GM21576 (cell line): ENCODE measurements around the gene NCAM2.

Source experiments
- ATAC-seq: cut with Tn5 transposase; IDR thresholded peaks from one replicate; pipeline ENCODE4 v1.9.1; 2021; ENCODE audit warnings: mild to moderate bottlenecking, moderate library complexity; ENCODE audit not compliant: unreplicated experiment

The NCAM2 gene

GRCh38 chr21:21204366-21204996 is 206.3 kb downstream of the NCAM2 start:
- no peak for ATAC-seq

GRCh38 chr21:21205604-21206003 is 207.4 kb downstream of the NCAM2 start:
- ATAC-seq, result no peak

- no peak for ATAC-seq
These were observed 212.3 kb downstream of the NCAM2 start for GRCh38 chr21:21210552-21210951.

GRCh38 chr21:21213297-21213696 is 215.1 kb downstream of the NCAM2 start:
- ATAC-seq, result no peak

GRCh38 chr21:21216047-21216446 is 217.8 kb downstream of the NCAM2 start:
- no peak for ATAC-seq

GRCh38 chr21:21226472-21226871 is 228.3 kb downstream of the NCAM2 start:
- ATAC-seq, result no peak

- ATAC-seq, result no peak
These were observed 232.5 kb downstream of the NCAM2 start for GRCh38 chr21:21230672-21231071.

- no peak for ATAC-seq
These were observed 233.7 kb downstream of the NCAM2 start for GRCh38 chr21:21231913-21232312.

GRCh38 chr21:21232320-21232719 is 234.1 kb downstream of the NCAM2 start:
- ATAC-seq, result no peak

GRCh38 chr21:21233051-21233450 is 234.8 kb downstream of the NCAM2 start:
- no peak for ATAC-seq

- no peak for ATAC-seq
These were observed 238.8 kb downstream of the NCAM2 start for GRCh38 chr21:21236996-21237395.

GRCh38 chr21:21238629-21239400 is 240.6 kb downstream of the NCAM2 start:
- ATAC-seq, result no peak

GRCh38 chr21:21241391-21241790 is 243.2 kb downstream of the NCAM2 start:
- no peak for ATAC-seq

GRCh38 chr21:21246007-21246406 is 247.8 kb downstream of the NCAM2 start:
- no peak for ATAC-seq

GRCh38 chr21:21247424-21247823 is 249.2 kb downstream of the NCAM2 start:
- ATAC-seq, result no peak

- ATAC-seq, result no peak
These were observed 263.8 kb downstream of the NCAM2 start for GRCh38 chr21:21262048-21262447.

- ATAC-seq, result no peak
These were observed 269.9 kb downstream of the NCAM2 start for GRCh38 chr21:21268061-21268471.

GRCh38 chr21:21268885-21269284 is 270.7 kb downstream of the NCAM2 start:
- no peak for ATAC-seq

GRCh38 chr21:21279193-21279901 is 281.1 kb downstream of the NCAM2 start:
- no peak for ATAC-seq

GRCh38 chr21:21283810-21284209 is 285.6 kb downstream of the NCAM2 start:
- ATAC-seq, result no peak

GRCh38 chr21:21286170-21286798 is 288.1 kb downstream of the NCAM2 start:
- ATAC-seq, result no peak
